Measurements from ENCODE around the gene ZFHX2.

- no peak for TF ChIP-seq CTCF (IDR thresholded peaks at IDR 0.05)
- no peak for TF ChIP-seq ZFX (IDR thresholded peaks at IDR 0.05; ENCODE audit: borderline replicate concordance)
Measured at GRCh38 chr14:23544511-23545447, 6.8 kb downstream of the ZFHX2 start.
